DOHH2 (cell line): Measurements from ENCODE around the gene ACBD5.

Experiments used
- H3F3A ChIP-seq: fragments of 200-600 bp; sonication (generic), shearing (Covaris generic); 2 replicates; pipeline ENCODE4 v1.6.0; 2016; ENCODE audit warnings: antibody characterized with exemption, mild to moderate bottlenecking; ENCODE audit not compliant: control insufficient read depth, insufficient read depth
- H3K27ac ChIP-seq: fragments of 200-600 bp; sonication (generic); 2 replicates; pipeline ENCODE4 v1.5.1; 2014; ENCODE audit warnings: low read depth, mild to moderate bottlenecking, low read length, moderate library complexity
- H3K27me3 ChIP-seq: fragments of 200-600 bp; sonication (generic); 2 replicates; pipeline ENCODE4 v1.6.1; 2014; ENCODE audit warnings: mild to moderate bottlenecking, low read length, mixed read lengths; ENCODE audit not compliant: control insufficient read depth
- H3K36me3 ChIP-seq: fragments of 200-600 bp; sonication (generic); 2 replicates; pipeline ENCODE4 v1.6.1; 2014; ENCODE audit warnings: mild to moderate bottlenecking, low read length, moderate library complexity, mixed read lengths; ENCODE audit not compliant: control insufficient read depth
- H3K4me1 ChIP-seq: fragments of 200-600 bp; sonication (generic); 2 replicates; pipeline ENCODE4 v1.6.1; 2014; ENCODE audit warnings: mild to moderate bottlenecking, low read length, mixed read lengths; ENCODE audit not compliant: control insufficient read depth
- H3K4me2 ChIP-seq: fragments of 200-600 bp; sonication (generic); 2 replicates; pipeline ENCODE4 v1.6.0; 2014; ENCODE audit warnings: mild to moderate bottlenecking, low read length, moderate library complexity
- H3K4me3 ChIP-seq: fragments of 200-600 bp; sonication (generic); 2 replicates; pipeline ENCODE4 v1.5.1; 2014; ENCODE audit warnings: mild to moderate bottlenecking, low read length, mixed read lengths
- H3K79me2 ChIP-seq: fragments of 200-600 bp; sonication (generic); 2 replicates; pipeline ENCODE4 v1.6.1; 2014; ENCODE audit warnings: mild to moderate bottlenecking, low read length, mixed read lengths; ENCODE audit not compliant: control insufficient read depth
- H3K9me2 ChIP-seq: fragments of 200-600 bp; sonication (generic); replicated peaks from 2 replicates; pipeline ENCODE4 v1.6.1; 2014; ENCODE audit warnings: mild to moderate bottlenecking, low read length, mixed read lengths; ENCODE audit not compliant: control insufficient read depth
- H3K9me3 ChIP-seq: fragments of 200-600 bp; sonication (generic); 2 replicates; pipeline ENCODE4 v1.6.1; 2014; ENCODE audit warnings: antibody characterized with exemption, low read length, mixed read lengths; ENCODE audit not compliant: control insufficient read depth, insufficient read depth
- H4K20me1 ChIP-seq: fragments of 200-600 bp; sonication (generic); 2 replicates; pipeline ENCODE4 v1.6.0; 2014; ENCODE audit warnings: low read depth, mild to moderate bottlenecking, antibody characterized with exemption, low read length, moderate library complexity; ENCODE audit not compliant: control insufficient read depth, insufficient read depth
- EZH2phosphoT487 ChIP-seq: fragments of 200-600 bp; sonication (generic); IDR thresholded peaks from 2 replicates; pipeline ENCODE4 v1.6.1; 2017; ENCODE audit warnings: borderline replicate concordance, mild to moderate bottlenecking, antibody characterized with exemption, low read length, moderate library complexity, mixed read lengths
- TF ChIP-seq, protein P1 (sequence below): fragments of 200-600 bp; sonication (generic); IDR thresholded peaks from one replicate; pipeline ENCODE4 v1.5.1; 2014; ENCODE audit warnings: antibody characterized with exemption, mild to moderate bottlenecking, low read depth, low read length; ENCODE audit not compliant: poor library complexity, severe bottlenecking

Gene ACBD5

DNA sequence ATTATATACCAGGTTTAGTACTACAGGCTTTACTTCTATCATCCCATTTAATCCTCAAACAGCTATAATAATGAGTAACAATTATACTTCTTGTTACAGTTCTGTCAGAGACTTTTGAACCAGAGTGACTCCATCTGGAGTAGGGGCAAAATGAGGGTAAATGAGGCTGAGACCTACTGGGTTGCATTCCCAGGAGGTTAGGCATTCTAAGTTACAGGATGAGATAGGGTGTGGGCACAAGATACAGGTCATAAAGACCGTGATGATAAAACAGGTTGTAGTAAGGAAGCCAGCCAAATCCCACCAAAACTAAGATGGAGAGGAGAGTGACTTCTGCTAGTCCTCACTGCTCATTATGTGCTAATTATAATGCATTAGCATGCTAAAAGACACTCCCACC is 90.3 kb downstream of the ACBD5 start:
- Histone ChIP-seq H3K36me3 (peaks cover 70% of the 10 kb centered on the region), H3K27ac (no peak overlapping the region), H3F3A (peaks cover 7% of the 10 kb centered on the region; the same call in 1 of the 2 replicates), H3K9me3 (no peaks in the 10 kb centered on the region), H3K4me1 (peaks cover 16% of the 10 kb centered on the region), H3K9me2 (no peaks in the 10 kb centered on the region), H3K4me2 (no peak overlapping the region), H3K79me2 (peaks cover 95% of the 10 kb centered on the region), H3K4me3 (no peak overlapping the region), H3K27me3 (no peaks in the 10 kb centered on the region), H4K20me1 (peaks cover 25% of the 10 kb centered on the region)
- no peak for TF ChIP-seq EZH2phosphoT487
- TF ChIP-seq, protein P1, sequence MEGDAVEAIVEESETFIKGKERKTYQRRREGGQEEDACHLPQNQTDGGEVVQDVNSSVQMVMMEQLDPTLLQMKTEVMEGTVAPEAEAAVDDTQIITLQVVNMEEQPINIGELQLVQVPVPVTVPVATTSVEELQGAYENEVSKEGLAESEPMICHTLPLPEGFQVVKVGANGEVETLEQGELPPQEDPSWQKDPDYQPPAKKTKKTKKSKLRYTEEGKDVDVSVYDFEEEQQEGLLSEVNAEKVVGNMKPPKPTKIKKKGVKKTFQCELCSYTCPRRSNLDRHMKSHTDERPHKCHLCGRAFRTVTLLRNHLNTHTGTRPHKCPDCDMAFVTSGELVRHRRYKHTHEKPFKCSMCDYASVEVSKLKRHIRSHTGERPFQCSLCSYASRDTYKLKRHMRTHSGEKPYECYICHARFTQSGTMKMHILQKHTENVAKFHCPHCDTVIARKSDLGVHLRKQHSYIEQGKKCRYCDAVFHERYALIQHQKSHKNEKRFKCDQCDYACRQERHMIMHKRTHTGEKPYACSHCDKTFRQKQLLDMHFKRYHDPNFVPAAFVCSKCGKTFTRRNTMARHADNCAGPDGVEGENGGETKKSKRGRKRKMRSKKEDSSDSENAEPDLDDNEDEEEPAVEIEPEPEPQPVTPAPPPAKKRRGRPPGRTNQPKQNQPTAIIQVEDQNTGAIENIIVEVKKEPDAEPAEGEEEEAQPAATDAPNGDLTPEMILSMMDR: no peak

DNA sequence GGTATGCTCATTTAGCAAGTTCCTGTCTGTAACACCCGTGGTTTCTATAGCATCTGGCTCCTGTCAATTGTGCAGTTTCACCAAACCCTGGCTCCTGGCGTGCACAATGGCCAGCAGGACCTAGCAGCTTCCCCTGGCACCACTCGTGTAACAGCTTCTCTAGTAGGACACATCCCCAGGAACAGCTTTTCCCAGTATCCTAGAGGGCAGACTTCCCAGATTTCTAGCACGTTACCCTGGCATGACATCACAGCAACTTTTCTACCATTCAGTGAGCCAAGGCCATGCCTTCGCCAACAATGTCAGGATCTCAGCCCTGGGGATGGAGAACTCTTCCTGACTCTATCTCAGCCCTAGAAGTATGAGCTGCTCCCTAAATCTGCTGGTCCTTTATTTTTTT is 92.9 kb downstream of the ACBD5 start:
- peaks cover 86% of the 10 kb centered on the region for H3K79me2 ChIP-seq
- peaks cover 15% of the 10 kb centered on the region for H4K20me1 ChIP-seq
- H3K27ac ChIP-seq: no peak overlapping the region
- no peaks in the 10 kb centered on the region for H3K27me3 ChIP-seq
- no peak overlapping the region for H3K4me3 ChIP-seq
- no peak overlapping the region for H3K4me2 ChIP-seq
- H3K36me3 ChIP-seq: peaks cover 75% of the 10 kb centered on the region
- no peaks in the 10 kb centered on the region for H3K9me2 ChIP-seq
- H3K9me3 ChIP-seq: no peaks in the 10 kb centered on the region
- peaks cover 12% of the 10 kb centered on the region for H3K4me1 ChIP-seq
- TF ChIP-seq EZH2phosphoT487: no peak
- TF ChIP-seq, protein P1: no peak
- H3F3A ChIP-seq: 0 out of 2 replicates have a peak, but pooled peaks cover 7% of the 10 kb centered on the region

DNA sequence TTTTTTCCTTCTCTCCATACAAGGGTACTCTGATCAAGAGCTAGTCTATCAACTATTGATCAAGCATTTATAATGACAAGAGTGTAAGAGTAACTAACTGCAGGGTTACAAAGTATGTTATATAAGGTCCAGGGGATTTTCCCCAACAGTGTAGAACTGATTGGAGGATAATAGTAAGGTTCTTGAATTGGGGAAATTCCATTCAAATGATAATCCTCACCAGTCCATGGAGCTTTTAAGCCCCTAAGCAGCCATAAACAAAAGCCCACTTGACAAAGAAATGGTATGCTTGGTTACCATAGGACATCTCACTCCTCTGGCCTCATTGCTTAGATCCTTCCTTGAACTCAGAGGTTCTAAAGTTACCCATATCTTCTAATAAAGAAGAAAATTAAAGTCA is 94.7 kb downstream of the ACBD5 start:
- TF ChIP-seq EZH2phosphoT487: no peak
- TF ChIP-seq, protein P1: no peak
- H3K27me3 ChIP-seq: no peaks in the 10 kb centered on the region
- peaks cover 73% of the 10 kb centered on the region for H3K36me3 ChIP-seq
- no peak overlapping the region for H3K27ac ChIP-seq
- H4K20me1 ChIP-seq: peaks cover 5% of the 10 kb centered on the region; the same call in 1 of the 2 replicates
- H3K4me2 ChIP-seq: no peak overlapping the region
- no peak overlapping the region for H3K4me3 ChIP-seq
- H3K4me1 ChIP-seq: 0 out of 2 replicates have a peak, but pooled peaks cover 3% of the 10 kb centered on the region
- no peaks in the 10 kb centered on the region for H3K9me3 ChIP-seq
- H3K79me2 ChIP-seq: peaks cover 68% of the 10 kb centered on the region
- 0 out of 2 replicates have a peak, but pooled peaks cover 7% of the 10 kb centered on the region for H3F3A ChIP-seq
- no peaks in the 10 kb centered on the region for H3K9me2 ChIP-seq
